ENCODE data around the gene LURAP1L.

GRCh38 chr9:12801187-12801586 lies 26.4 kb downstream of the LURAP1L start:
- no peak for TF ChIP-seq MAFK (IDR thresholded peaks at IDR 0.05; ENCODE audit: partially characterized antibody)
- TF ChIP-seq CTCF (IDR thresholded peaks at IDR 0.05): no peak
- TF ChIP-seq BHLHE40 (IDR thresholded peaks at IDR 0.05; ENCODE audit: low read depth, low read length): no peak
- no peak for TF ChIP-seq MAX (IDR thresholded peaks at IDR 0.05)
- TF ChIP-seq NR3C1 (IDR thresholded peaks at IDR 0.05): no peak
- TF ChIP-seq HMGXB4 (CRISPR knock-in tag; IDR thresholded peaks at IDR 0.05; ENCODE audit: borderline replicate concordance): no peak
- no peak for TF ChIP-seq ZFP36 (IDR thresholded peaks at IDR 0.05; ENCODE audit: borderline replicate concordance, partially characterized antibody)
